Dermis lymphatic vessel endothelial cell (primary cell): ENCODE data around the gene SAMD4B. TPM values are rescaled to one million over a fixed set of nuclear protein-coding genes. Genes with fewer than 3 reads are reported as not detected.

Experiments used
- total RNA-seq: library from RNA; depleted of rRNA; stranded (reverse); fragments of >200 nt; gene quantifications from 2 replicates; pipeline ENCODE4 v1.2.1, GENCODE V29; 2014

The SAMD4B gene, protein sequence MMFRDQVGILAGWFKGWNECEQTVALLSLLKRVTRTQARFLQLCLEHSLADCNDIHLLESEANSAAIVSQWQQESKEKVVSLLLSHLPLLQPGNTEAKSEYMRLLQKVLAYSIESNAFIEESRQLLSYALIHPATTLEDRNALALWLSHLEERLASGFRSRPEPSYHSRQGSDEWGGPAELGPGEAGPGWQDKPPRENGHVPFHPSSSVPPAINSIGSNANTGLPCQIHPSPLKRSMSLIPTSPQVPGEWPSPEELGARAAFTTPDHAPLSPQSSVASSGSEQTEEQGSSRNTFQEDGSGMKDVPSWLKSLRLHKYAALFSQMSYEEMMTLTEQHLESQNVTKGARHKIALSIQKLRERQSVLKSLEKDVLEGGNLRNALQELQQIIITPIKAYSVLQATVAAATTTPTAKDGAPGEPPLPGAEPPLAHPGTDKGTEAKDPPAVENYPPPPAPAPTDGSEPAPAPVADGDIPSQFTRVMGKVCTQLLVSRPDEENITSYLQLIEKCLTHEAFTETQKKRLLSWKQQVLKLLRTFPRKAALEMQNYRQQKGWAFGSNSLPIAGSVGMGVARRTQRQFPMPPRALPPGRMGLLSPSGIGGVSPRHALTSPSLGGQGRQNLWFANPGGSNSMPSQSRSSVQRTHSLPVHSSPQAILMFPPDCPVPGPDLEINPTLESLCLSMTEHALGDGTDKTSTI
- total RNA-seq: 21.3 and 27.1 TPM in 2 replicates

DNA sequence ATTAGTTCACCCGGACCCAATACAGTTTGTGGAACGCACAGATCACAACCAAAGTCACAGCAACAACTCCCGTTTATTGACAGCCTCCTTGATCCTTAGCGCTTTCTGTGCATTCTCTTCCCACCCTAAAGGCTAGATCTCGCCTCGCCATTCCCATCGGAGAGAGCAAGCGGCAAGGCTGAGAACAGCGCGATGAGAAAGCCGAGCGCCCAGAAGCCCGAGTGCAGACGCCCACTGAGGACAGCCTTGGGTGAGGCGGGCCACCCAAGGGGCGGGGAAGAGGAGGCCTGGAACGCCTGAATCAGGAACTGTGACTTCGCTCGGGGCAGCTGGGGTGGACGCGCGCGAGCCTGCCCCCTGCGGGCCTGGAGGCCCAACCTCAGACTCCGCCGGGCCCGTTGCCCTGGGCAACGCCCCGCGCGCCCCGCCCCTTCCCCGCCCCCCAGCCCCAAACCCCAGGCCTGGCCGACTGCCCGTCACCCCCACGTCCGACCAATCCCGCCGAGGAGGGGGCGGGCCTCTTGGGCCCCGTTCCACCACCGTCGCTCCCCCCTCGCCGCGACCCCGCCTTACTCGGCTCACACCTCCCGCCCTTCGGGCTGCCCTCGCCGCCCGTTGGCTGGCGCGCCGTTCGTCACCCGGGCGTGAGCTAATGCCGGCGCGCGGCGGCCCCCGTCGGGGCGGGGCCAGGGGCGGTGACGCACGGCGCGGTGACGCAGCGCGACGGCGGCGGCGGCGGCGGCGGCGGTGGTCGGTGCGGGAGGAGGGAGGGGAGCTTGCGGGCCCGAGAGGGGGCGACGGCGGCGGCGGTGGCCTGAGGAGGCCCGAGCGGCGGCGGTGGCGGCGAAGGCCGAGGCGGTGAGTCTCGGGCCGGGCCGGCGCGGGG, at the start of gene SAMD4B:
SAMD4B (plus strand) TSS at position 703 of the 886 bp plus-strand sequence. CDS start 14,473 bp downstream, outside the sequence.

DNA sequence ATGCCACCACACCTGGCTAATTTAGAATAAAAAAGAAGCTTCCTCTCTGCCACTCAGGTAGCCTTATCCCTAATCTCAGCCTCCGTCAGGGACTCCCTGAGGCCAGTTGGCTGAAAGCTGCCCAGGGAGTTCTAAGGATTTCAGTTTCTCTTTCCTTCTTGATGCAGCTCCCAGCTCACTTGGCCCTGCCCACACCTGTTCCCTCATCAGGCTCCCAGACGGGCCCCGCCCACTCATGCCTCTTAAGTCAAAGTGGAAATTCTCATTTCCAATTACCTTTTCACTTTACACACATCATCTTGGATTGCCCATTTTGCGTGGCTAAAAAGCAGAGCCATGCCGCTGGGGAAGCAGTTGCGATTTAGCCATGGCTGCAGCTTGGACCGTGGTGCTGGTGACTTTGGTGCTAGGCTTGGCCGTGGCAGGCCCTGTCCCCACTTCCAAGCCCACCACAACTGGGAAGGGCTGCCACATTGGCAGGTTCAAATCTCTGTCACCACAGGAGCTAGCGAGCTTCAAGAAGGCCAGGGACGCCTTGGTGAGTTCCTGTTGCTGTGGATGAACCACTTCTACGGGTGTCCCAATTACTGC, 46.1 kb upstream of the SAMD4B start, which contains the start of gene IFNL1:
IFNL1 (plus strand) TSS at position 353 of the 591 bp plus-strand sequence; CDS start at position 368, 15 bp downstream.

DNA sequence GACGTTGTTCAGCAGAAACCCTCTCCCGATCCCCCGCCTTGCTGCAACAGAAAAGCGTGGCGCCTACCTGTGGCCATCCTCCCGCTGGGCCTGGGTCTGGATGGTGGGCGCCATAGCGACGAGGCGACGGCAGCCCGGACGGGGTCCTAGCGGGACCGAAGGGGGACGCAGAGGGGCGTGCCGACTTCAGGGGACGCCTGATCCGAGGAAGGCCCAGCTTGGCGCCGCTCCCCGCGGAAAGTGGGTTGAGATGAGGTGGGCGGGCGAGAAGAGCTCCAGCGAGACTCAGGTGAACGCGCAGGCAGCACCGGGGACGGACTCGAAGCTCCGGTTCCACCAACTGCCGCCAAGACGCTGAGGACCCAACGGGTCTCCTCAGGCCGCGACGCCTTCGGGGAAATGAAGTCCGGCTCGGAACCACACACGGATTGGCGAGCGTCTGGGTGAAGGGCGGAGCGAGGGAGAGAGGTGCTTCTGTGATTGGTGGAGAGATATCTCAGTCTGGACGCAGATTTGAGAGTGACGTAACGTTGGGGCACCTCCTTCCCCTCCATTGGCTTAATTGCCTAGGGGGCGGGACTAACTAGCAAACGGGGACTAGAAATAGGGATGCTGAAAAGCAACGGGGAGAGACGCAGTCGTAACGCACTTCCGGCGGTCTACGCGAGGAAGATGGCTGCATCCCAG, 48.7 kb downstream of the SAMD4B start, which contains the start of the genes MED29 and PAF1:
MED29 (plus strand) TSS at position 628 of the 687 bp plus-strand sequence; CDS start at position 673, 45 bp downstream.
PAF1 (minus strand) TSS at position 356 of the 687 bp plus-strand sequence; CDS start at position 114, 242 bp downstream.

DNA sequence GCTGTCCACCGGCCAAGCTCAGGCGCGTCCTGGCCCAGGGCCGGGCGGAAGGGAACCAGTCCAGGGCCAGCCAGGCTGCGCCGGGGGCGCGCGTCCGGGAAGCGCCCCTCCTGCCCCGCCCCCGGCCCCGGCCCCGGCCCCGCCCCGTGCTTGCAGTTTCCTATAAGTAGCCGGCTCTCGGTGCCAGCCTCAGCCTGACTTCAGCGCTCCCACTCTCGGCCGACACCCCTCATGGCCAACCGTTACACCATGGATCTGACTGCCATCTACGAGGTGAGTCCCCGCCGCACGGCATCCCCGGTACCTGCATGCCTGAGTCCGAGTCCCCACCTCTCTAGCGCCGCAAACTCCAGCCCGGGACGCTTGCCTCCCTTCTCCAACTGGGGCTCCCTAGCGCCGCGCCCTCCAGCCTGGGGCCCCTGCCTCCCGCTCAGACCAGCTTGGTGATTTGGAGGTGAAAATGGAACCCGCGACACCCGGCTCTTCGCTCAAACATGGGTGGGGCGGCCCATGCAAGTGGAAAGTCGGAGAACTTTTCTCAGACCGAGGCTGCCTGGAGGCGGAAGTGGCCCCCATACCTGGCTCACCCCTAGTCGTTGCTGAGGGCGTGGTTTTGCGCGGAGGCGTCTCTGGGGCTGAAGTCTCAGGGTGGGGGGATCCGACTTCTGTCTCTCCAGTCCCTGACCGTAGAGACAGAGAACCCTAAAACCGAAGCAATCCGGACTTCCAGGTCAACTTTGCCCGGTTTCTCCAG, 64.6 kb downstream of the SAMD4B start, which contains the start of gene ZFP36:
ZFP36 (plus strand) TSS at position 192 of the 754 bp plus-strand sequence; CDS start at position 250, 58 bp downstream.

DNA sequence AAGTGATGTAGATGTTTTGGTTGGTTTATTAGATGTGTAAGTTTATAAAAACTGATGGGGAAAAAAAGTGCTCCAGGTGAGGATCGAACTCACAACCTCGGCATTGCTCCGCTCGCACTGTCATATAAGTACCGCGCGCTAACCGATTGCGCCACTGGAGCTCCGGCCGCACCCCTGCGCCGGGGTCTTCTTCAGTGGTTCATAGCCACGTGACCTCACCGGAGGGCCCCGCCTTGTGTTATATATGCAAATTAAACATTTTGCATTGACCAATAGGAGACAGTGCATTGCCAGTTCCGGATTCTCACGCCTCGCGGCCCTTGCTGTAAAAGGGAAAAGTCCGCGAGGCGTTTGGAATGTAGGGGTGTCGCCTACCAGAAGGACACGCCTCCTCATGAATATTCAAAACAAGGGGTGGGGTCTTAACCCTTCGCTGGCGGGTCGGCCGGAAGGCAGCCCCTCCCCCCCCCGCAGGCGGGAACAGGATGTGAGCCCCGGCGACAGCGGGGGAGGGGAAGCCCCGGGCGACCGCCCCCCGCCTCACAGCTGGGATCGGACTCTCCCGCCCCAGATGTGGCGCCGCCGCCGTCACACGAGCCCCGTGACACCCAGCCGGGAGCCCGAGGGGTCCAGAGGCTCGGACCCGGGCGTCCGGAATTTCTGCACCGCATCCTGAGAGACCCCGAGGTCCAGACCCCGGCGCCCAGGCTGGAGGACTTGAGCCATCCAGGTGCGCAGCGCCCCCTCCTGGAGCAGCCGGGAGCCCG, 70.1 kb downstream of the SAMD4B start, which contains the start of gene PLEKHG2:
PLEKHG2 (plus strand) TSS at position 570 of the 767 bp plus-strand sequence. CDS start 1,418 bp downstream, outside the sequence.

Other genes starting within 250 kb of the SAMD4B start
- gene PAK4, start 216.6 kb upstream of the SAMD4B start, total RNA-seq: 3.1 and 4.6 TPM in 2 replicates
- gene NCCRP1, start 145.5 kb upstream of the SAMD4B start, total RNA-seq: not detected in 2 replicates
- not detected in 2 replicates for gene SYCN, start 138.2 kb upstream of the SAMD4B start, total RNA-seq
- not detected in 2 replicates for gene IFNL3, start 97.4 kb upstream of the SAMD4B start, total RNA-seq
- not detected in 2 replicates for gene IFNL4, start 93.6 kb upstream of the SAMD4B start, total RNA-seq
- not detected in 2 replicates for gene IFNL2, start 74.0 kb upstream of the SAMD4B start, total RNA-seq
- gene IFNL1, start 46.0 kb upstream of the SAMD4B start, total RNA-seq: not detected in 2 replicates
- gene LRFN1, start 21.6 kb upstream of the SAMD4B start, total RNA-seq: 0.22 and 0.43 TPM in 2 replicates
- gene GMFG, start 6.4 kb upstream of the SAMD4B start, total RNA-seq: 326 and 329 TPM in 2 replicates
- 23.8 and 24.8 TPM in 2 replicates for gene PAF1, start 48.7 kb downstream of the SAMD4B start, total RNA-seq
- 11.4 and 12.5 TPM in 2 replicates for gene MED29, start 49.0 kb downstream of the SAMD4B start, total RNA-seq
- 2.0 and 7.6 TPM in 2 replicates for gene ZFP36, start 64.4 kb downstream of the SAMD4B start, total RNA-seq
- gene PLEKHG2, start 70.2 kb downstream of the SAMD4B start, total RNA-seq: 12.9 and 23.0 TPM in 2 replicates
- gene RPS16, start 93.5 kb downstream of the SAMD4B start, total RNA-seq: 108 and 134 TPM in 2 replicates
- gene SUPT5H, start 103.2 kb downstream of the SAMD4B start, total RNA-seq: 37.2 and 42.9 TPM in 2 replicates
- gene TIMM50, start 138.4 kb downstream of the SAMD4B start, total RNA-seq: 35.5 and 38.6 TPM in 2 replicates
- gene DLL3, start 156.5 kb downstream of the SAMD4B start, total RNA-seq: 0.09 and 0.11 TPM in 2 replicates
- not detected in 2 replicates for gene SELENOV, start 172.7 kb downstream of the SAMD4B start, total RNA-seq
- 2.9 and 5.3 TPM in 2 replicates for gene EID2B, start 190.4 kb downstream of the SAMD4B start, total RNA-seq
- gene EID2, start 197.7 kb downstream of the SAMD4B start, total RNA-seq: 13.5 and 15.0 TPM in 2 replicates